Right forelimb (tissue), 1 donor: Measurements from ENCODE around the gene EPHA8.

Experiments used
- DNase-seq: peaks from one replicate; pipeline ENCODE4 v3.0.0-alpha.2; 2018

EPHA8 gene

GRCh38 chr1:22562584-22563583 is at the start of gene EPHA8:
EPHA8 (plus strand) TSS chr1:22563489; CDS start chr1:22563636, 147 bp downstream.
- no peak for DNase-seq

GRCh38 chr1:22516906-22517571 is 46.2 kb upstream of the EPHA8 start:
- no peak for DNase-seq

DNA sequence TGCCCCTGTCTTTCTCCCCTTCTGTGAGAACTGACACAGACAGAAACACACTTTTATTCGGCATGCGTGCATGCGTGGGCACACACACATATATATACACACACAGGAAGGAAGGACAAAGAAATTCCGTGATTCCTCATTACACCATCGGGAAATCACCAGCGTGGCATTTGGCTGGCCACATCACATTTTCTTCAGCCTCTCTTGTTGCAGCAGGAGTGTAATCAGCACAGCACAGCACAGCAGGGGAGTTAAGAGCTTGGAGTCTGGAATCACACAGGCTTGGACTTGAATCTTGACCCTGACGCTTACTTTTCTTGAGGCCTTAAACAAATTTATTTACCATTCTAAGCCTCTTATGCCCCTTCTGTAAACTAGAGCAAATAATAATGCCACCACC is 45.3 kb upstream of the EPHA8 start:
- DNase-seq = no peak

DNA sequence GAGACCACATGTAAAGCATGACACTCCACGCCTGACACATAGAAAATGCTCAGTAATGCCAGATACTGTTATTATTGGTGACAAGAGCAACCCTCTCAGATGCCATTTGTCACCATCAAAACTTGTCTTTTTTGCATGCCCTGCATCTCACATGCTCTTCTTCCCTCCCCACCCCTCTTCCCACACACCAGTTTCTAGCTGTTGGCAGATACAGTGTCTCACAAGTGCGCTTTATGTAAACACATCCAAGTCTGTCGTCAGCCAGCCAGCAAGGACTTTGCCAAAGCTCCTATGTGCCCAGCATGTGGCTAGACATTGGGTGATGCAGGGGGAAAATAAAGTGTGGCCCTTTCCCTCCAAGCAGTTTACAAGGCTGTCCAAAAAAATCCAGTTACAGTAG is 44.9 kb upstream of the EPHA8 start:
- DNase-seq = no peak

DNA sequence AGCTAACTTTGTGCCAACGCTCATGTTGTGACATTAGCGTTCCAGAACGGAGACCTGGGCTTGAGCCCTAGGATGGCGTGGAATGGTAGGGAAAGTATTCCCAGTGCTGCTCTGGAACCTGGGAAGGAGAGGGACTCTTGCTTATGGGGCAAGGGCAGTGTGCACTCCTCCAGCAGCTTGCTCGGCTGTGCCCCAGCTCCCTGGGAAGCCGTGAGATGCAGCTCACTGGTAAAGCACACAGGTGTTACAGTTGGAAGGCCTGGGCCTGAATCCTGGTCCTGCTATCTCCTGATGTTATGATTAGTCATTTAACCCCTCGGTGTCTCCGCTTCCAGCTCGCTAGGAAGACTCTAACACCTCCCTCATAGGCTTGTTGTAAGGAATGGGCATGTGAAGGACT is 42.4 kb upstream of the EPHA8 start:
- no peak for DNase-seq

DNA sequence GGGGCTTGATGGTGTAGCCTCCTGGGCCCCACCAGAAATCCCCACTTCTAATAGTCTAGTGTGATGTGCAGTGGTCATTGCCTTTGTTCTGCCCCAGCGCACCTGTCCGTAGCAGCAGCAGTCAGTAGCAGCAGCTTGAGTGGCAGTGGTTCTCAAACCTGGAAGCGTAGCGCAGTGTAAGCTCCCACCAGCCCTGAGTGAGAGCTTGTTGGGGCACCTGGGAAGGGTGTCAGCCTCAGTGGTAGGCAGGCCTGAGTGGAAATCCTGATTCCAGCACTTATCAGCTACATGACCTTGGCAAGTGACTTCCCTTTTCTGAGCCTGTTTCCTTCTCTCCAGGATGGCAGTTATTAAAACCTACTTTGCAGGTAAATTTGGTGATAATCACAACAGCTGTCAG is 41.6 kb upstream of the EPHA8 start:
- DNase-seq = peak; percentile 20

DNA sequence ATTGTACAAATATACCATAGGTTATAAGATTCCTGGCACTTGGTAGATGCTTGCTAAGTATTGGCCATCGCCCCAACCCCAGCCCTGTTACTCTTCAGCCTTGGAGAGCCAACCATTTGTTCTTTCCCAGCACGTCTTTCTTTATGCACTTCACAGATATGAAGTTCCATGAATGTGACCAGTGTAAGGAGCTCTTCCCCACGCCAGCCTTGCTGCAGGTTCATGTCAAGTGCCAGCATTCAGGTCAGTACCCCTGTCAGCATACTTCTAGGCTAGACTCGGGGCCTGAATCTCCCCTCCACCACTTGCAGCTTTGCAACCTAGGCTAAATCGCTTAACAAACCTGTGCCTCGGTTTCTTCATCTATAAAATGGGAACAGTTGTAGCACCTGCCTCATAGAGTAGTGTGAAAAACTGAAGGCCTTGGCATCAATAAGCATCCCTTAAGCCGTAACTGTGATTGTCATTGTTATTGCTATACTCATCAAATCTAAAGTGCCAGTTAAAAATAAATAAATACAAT is 41.0 kb upstream of the EPHA8 start:
- DNase-seq = no peak

GRCh38 chr1:22524481-22524880 is 38.8 kb upstream of the EPHA8 start:
- DNase-seq = no peak

GRCh38 chr1:22525211-22525610 is 38.1 kb upstream of the EPHA8 start:
- DNase-seq = no peak

- no peak for DNase-seq
Measured at GRCh38 chr1:22525646-22526045, 37.6 kb upstream of the EPHA8 start.

GRCh38 chr1:22526098-22526497 is 37.2 kb upstream of the EPHA8 start:
- DNase-seq = no peak

DNA sequence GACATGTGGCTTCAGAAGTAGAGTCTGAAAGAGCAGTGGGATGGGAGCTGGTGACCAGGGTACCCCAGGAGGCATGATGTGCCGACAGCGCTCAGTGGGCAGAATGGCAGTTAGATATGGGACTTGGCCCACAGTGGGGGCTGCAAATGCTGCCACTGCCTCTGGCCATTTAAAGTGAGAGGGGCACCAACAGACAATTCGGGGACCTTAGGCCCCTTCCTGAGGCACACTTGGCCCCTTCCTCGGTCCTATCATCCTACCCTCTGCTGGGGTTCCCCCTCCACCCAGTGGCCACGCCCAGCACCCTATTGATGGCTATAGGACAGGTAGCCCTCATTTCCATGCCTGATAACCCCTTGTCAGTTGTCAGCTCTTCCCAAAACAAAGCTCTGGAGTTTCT is 36.6 kb upstream of the EPHA8 start:
- DNase-seq = no peak

DNA sequence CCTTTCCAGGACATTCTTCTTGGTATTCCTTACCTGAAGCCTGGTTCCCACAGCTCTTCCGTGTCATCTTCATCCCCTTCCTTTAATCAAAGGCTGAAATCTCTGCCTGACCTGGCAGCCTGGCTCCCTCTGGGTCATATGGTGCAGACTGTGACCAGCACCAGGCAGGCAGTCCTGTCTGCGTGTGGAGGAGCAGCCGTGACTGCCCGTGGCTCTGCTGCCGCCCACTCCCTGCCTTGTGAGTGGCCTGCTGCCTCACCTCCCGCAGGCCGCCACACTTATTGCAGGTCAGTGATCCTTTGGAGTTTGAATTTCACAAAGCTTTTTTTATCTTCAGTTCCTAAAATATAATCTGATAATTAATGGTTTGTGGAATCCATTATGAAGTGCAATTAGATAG is 36.2 kb upstream of the EPHA8 start:
- DNase-seq = no peak

GRCh38 chr1:22527555-22528296 is 35.6 kb upstream of the EPHA8 start:
- no peak for DNase-seq

DNA sequence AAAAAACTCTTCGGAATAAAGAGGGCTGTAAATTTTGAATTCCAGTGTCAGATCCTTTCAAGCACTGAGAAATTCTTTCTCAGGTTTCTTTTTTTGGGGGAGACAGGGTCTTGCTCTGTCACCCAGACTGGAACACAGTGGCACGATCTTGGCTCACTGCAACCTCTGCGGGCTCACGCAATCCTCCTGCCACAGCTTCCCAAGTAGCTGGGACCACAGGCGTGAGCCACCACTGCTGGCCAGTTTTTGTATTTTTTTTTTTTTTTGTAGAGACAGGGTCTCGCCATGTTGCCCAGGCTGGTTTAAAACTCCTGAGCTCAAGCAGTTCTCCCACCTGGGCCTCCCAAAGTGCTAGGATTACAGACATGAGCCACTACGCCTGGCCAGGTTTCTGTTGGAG is 34.8 kb upstream of the EPHA8 start:
- no peak for DNase-seq

GRCh38 chr1:22529901-22530621 is 33.2 kb upstream of the EPHA8 start:
- peak; percentile 87 for DNase-seq

- DNase-seq = no peak
Measured at GRCh38 chr1:22530715-22531114, 32.6 kb upstream of the EPHA8 start.

GRCh38 chr1:22531251-22531650 is 32.0 kb upstream of the EPHA8 start:
- DNase-seq = no peak

DNA sequence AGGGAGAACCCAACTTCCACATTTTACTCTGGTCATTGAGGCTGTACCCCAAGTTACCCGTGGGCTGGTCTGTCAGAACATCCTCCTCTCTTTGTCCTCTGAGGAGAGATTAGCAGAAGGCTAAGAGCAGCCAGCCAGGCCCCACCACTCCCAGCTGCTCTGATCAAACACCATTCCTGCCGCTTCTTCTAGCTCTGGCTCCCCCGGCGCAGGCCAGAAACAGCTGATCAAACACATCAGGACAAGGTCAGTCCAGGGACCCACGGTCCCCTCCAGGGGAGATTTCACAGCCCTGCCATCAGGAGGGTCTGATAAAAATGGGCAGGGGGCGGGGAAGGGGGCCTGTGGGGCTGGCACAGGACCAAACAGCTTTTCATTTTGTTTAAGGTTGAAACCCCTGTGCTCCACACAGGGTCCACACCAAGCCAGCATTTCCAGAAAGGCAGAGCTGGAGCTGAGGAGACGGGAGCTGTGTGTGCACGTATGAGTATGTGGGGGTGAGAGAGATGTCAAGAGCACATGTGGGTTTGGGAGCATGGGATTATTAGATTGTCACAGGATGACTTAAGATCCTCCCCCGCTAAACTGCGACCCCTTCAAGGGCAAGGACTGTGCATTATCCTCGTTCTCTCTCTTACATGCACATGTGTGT is 29.9 kb upstream of the EPHA8 start:
- no peak for DNase-seq

DNA sequence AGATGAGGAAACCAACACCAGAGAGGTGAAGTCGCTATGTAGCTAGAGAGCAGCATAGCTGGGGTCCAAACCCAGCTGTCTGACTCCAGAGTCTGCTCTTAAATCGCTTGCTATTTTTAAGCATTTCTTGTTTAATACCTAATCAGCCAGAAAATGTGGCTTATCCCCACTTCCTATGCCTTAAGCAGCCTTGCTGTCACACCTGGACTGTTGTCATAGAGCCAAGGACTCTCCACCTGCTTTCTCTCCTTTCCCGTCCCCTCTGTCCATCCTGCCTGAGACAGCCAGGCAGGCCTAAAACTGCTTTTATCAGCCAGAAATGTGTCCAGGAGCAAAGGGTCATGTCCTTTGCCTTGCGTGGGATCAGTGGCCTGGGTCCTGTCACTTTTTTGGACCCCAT is 28.3 kb upstream of the EPHA8 start:
- DNase-seq = no peak

GRCh38 chr1:22535399-22535798 is 27.9 kb upstream of the EPHA8 start:
- DNase-seq = no peak

GRCh38 chr1:22536506-22536905 is 26.8 kb upstream of the EPHA8 start:
- no peak for DNase-seq
